HepG2 (cell line): Measurements from ENCODE around the gene KDM8. TPM values are rescaled to one million over a fixed set of nuclear protein-coding genes. Genes with fewer than 3 reads are reported as not detected.

Experiments used
- ATAC-seq: fragments of 200-7000 bp; cut with Tn5 transposase; 3 replicates; pipeline ENCODE4 v1.9.1; 2020; ENCODE audit warnings: mild to moderate bottlenecking, moderate library complexity
- BruUV-seq: library from RNA; stranded (reverse); fragments of 400-500 nt; replicated peaks from 2 replicates; lab custom pipeline; 2021; lab: Mats Ljungman, UMichigan
- CTCF ChIA-PET: fragments of 300-600 bp; formaldehyde crosslinking; extraction: SDS; loops from one replicate; lab custom pipeline; 2021; ENCODE audit warnings: low total read pairs, inconsistent platforms, low intra/inter-chr PET ratio; lab: Yijun Ruan, JAX
- POLR2A ChIA-PET: fragments of 350-600 bp; sonication (Branson Sonifier 250); formaldehyde crosslinking; loops from one replicate; lab custom pipeline; 2020; ENCODE audit warnings: antibody characterized with exemption, inconsistent platforms; lab: Yijun Ruan, JAX
- DNase-seq: peaks from one replicate; pipeline ENCODE4 v3.0.0-alpha.2; 2015; ENCODE audit warnings: low spot score
- FAIRE-seq: peaks from 3 replicates; lab custom pipeline; 2011; peaks lifted over from hg19 to GRCh38; lab: Jason Lieb, UNC
- H2AFZ ChIP-seq: one replicate; pipeline ENCODE4 v1.6.1; 2011; ENCODE audit warnings: low read length, inconsistent platforms
- H3K27ac ChIP-seq: fragments of 300-600 bp; 3 replicates; pipeline ENCODE4 v1.8.0; 2011; ENCODE audit warnings: mixed run types, mild to moderate bottlenecking, mixed read lengths, low read length, inconsistent platforms; ENCODE audit not compliant: insufficient read depth; ENCODE audit errors: extremely low read length
- H3K27me3 ChIP-seq, 2 experiments: fragments of 200-600 bp in 1 of 2; 2 replicates in 1 of 2; 3 replicates in 1 of 2; pipeline versions ENCODE4 v1.6.0 to v1.8.0; 2011; ENCODE audit warnings: low read length in 2 of 2, mild to moderate bottlenecking in 2 of 2, moderate library complexity in 2 of 2, inconsistent platforms in 1 of 2; ENCODE audit not compliant: insufficient read depth in 2 of 2, control insufficient read depth in 1 of 2
- H3K36me3 ChIP-seq, 2 experiments: fragments of 200-600 bp in 1 of 2; replicated peaks in 1 of 2; 2 replicates in 1 of 2; 3 replicates in 1 of 2; pipeline versions ENCODE4 v1.5.1 to v1.8.0; 2011; ENCODE audit warnings: low read length in 2 of 2, inconsistent platforms in 1 of 2; ENCODE audit not compliant: insufficient read depth in 2 of 2, control insufficient read depth in 1 of 2
- H3K4me1 ChIP-seq: 2 replicates; pipeline ENCODE4 v1.5.1; 2012; ENCODE audit warnings: low read length, inconsistent platforms; ENCODE audit not compliant: insufficient read depth
- H3K4me2 ChIP-seq: 2 replicates; pipeline ENCODE4 v1.6.0; 2011; ENCODE audit warnings: low read depth, low read length, inconsistent platforms
- H3K4me3 ChIP-seq, 3 experiments: fragments of 200-600 bp in 1 of 3; sonication (generic), shearing (Covaris generic) in 1 of 3; replicated peaks in 1 of 3; 2 replicates each; pipeline ENCODE4 v1.5.1; 2011 to 2016; ENCODE audit warnings: low read length in 3 of 3, inconsistent platforms in 2 of 3, low read depth in 2 of 3, mild to moderate bottlenecking in 2 of 3, control low read depth in 1 of 3, mixed read lengths in 1 of 3; ENCODE audit not compliant: insufficient read depth in 1 of 3
- H3K79me2 ChIP-seq: one replicate; pipeline ENCODE4 v1.6.1; 2011; ENCODE audit warnings: low read length, inconsistent platforms; ENCODE audit not compliant: insufficient read depth
- H3K9ac ChIP-seq: 2 replicates; pipeline ENCODE4 v1.6.0; 2011; ENCODE audit warnings: mild to moderate bottlenecking, low read depth, low read length, inconsistent platforms; ENCODE audit not compliant: insufficient read depth
- H3K9me3 ChIP-seq: 2 replicates; pipeline ENCODE4 v1.5.1; 2012; ENCODE audit warnings: mild to moderate bottlenecking, low read length
- H4K20me1 ChIP-seq: 2 replicates; pipeline ENCODE4 v1.6.0; 2011; ENCODE audit warnings: inconsistent platforms, mild to moderate bottlenecking, low read length, moderate library complexity; ENCODE audit not compliant: insufficient read depth
- EHMT2 ChIP-seq: fragments of 200-600 bp; sonication (generic); IDR thresholded peaks from 2 replicates; pipeline ENCODE4 v1.7.0; 2017; ENCODE audit warnings: antibody characterized with exemption, low read depth, low read length, borderline replicate concordance
- KDM4B ChIP-seq: sonication (generic); formaldehyde crosslinking; IDR thresholded peaks from 2 replicates; pipeline ENCODE4 v1.4.0; 2020; ENCODE audit warnings: missing genetic modification reagents
- KLF11 ChIP-seq: IDR thresholded peaks from 2 replicates; pipeline ENCODE4 v1.6.1; 2016; ENCODE audit warnings: missing compliant biosample characterization
- KLF6 ChIP-seq: IDR thresholded peaks from 2 replicates; pipeline ENCODE4 v1.8.0; 2016; ENCODE audit warnings: missing biosample characterization, missing genetic modification reagents
- KLF9 ChIP-seq: IDR thresholded peaks from 2 replicates; pipeline ENCODE4 v1.6.1; 2016; ENCODE audit warnings: low read depth
- LCORL ChIP-seq, 2 experiments: fragments of 450-650 bp in 1 of 2; sonication (generic) in 1 of 2; formaldehyde crosslinking in 1 of 2; IDR thresholded peaks; 2 replicates each; pipeline versions ENCODE4 v1.5.0 to v1.6.1; 2017 to 2020; ENCODE audit warnings: antibody characterized with exemption in 1 of 2, missing genetic modification reagents in 1 of 2
- MAF1 ChIP-seq: sonication (generic); formaldehyde crosslinking; IDR thresholded peaks from 2 replicates; pipeline ENCODE4 v1.5.0; 2020; ENCODE audit warnings: missing genetic modification reagents, borderline replicate concordance
- MED1 ChIP-seq: sonication (generic); formaldehyde crosslinking; IDR thresholded peaks from 2 replicates; pipeline ENCODE4 v1.4.0; 2020; ENCODE audit warnings: missing genetic modification reagents
- NKX3-1 ChIP-seq: sonication (generic); formaldehyde crosslinking; IDR thresholded peaks from 2 replicates; pipeline ENCODE4 v1.5.0; 2020; ENCODE audit warnings: missing genetic modification reagents
- RFX5 ChIP-seq: IDR thresholded peaks from 2 replicates; pipeline ENCODE4 v1.6.1; 2011; ENCODE audit warnings: low read depth, low read length, improper control_type of control experiment
- SRF ChIP-seq: IDR thresholded peaks from 2 replicates; pipeline ENCODE4 v1.6.1; 2011; ENCODE audit warnings: mild to moderate bottlenecking, low read depth, low read length, moderate library complexity
- TAF15 ChIP-seq: fragments of 200-400 bp; formaldehyde crosslinking; IDR thresholded peaks from one replicate; pipeline ENCODE4 v1.6.1; 2018; ENCODE audit warnings: mild to moderate bottlenecking, low read depth, low read length; ENCODE audit not compliant: poor library complexity, severe bottlenecking
- ZNF781 ChIP-seq: sonication (generic); formaldehyde crosslinking; IDR thresholded peaks from 2 replicates; pipeline ENCODE4 v1.5.1; 2020; ENCODE audit warnings: borderline replicate concordance, mild to moderate bottlenecking, missing genetic modification reagents; ENCODE audit errors: not compliant biosample characterization
- ZNF83 ChIP-seq: sonication (generic); formaldehyde crosslinking; IDR thresholded peaks from 2 replicates; pipeline ENCODE4 v1.4.0; 2020; ENCODE audit warnings: missing genetic modification reagents, mild to moderate bottlenecking, borderline replicate concordance
- ZSCAN12 ChIP-seq: sonication (generic); formaldehyde crosslinking; IDR thresholded peaks from 2 replicates; pipeline ENCODE4 v1.9.0; 2021; ENCODE audit warnings: mild to moderate bottlenecking, missing genetic modification reagents
- ZSCAN31 ChIP-seq: sonication (generic); formaldehyde crosslinking; IDR thresholded peaks from 2 replicates; pipeline ENCODE4 v1.5.0; 2020; ENCODE audit warnings: low read depth, mild to moderate bottlenecking, missing genetic modification reagents
- WGBS: methylation state at CpG from one replicate; pipeline ENCODE4 v1.1.6; 2017; ENCODE audit warnings: low lambda C conversion rate; 5-methylcytosine and 5-hydroxymethylcytosine counted together
- in situ Hi-C: cut with HindIII; loops from 2 replicates; pipeline ENCODE4 v1.10.0; 2017; ENCODE audit warnings: low pct_unique_long_range_greater_than_20kb; ENCODE audit not compliant: extremely low pct_ligation_motif_present
- intact Hi-C: fragments of 100-400 bp; cut with micrococcal nuclease; formaldehyde crosslinking; loops from one replicate; pipeline ENCODE4 v1.10.0; 2022; ENCODE audit not compliant: unreplicated experiment
- polyA plus RNA-seq, 8 experiments: library from polyadenylated mRNA; depleted of rRNA in 3 of 8; stranded (reverse) in 7 of 8; unstranded in 1 of 8; fragments of >200 nt; fragmentation: Illumina TruSeq in 4 of 8; extraction: Trizol in 4 of 8; gene quantifications; 2 replicates each; pipeline versions ENCODE4 v1.2.1 to v1.2.3, GENCODE V29; 2011 to 2016; ENCODE audit warnings: low read depth in 4 of 8, missing spikeins in 1 of 8, mixed read lengths in 1 of 8; ENCODE audit not compliant: insufficient read depth in 1 of 8
- total RNA-seq, 5 experiments: library from RNA; depleted of rRNA; stranded (reverse); fragments of >200 nt; fragmentation: Illumina TruSeq; extraction: Trizol; gene quantifications; 2 replicates each; pipeline ENCODE4 v1.2.3, GENCODE V29; 2016; ENCODE audit warnings: low read depth in 1 of 5
- TF ChIP-seq, protein P1 (sequence below): conservative IDR thresholded peaks from 2 replicates; pipeline ENCODE4 v1.6.1; 2018; ENCODE audit warnings: missing genetic modification reagents
- TF ChIP-seq, protein P2 (sequence below): sonication (generic); formaldehyde crosslinking; IDR thresholded peaks from 2 replicates; pipeline ENCODE4 v1.4.0; 2020; ENCODE audit warnings: mild to moderate bottlenecking, missing genetic modification reagents
- TF ChIP-seq, protein P3 (sequence below): sonication (generic); formaldehyde crosslinking; IDR thresholded peaks from 2 replicates; pipeline ENCODE4 v1.8.0; 2022; ENCODE audit warnings: mild to moderate bottlenecking, missing genetic modification reagents, moderate library complexity
- TF ChIP-seq, protein P4 (sequence below): sonication (generic); formaldehyde crosslinking; IDR thresholded peaks from 2 replicates; pipeline ENCODE4 v1.4.0; 2020; ENCODE audit warnings: missing genetic modification reagents

The KDM8 gene
- total and polyA plus RNA-seq, 2 of the 13 experiments (the other 11 are each of a cell fraction or from before 2014, with no cell fraction given), result 3.3 to 8.6 TPM

DNA sequence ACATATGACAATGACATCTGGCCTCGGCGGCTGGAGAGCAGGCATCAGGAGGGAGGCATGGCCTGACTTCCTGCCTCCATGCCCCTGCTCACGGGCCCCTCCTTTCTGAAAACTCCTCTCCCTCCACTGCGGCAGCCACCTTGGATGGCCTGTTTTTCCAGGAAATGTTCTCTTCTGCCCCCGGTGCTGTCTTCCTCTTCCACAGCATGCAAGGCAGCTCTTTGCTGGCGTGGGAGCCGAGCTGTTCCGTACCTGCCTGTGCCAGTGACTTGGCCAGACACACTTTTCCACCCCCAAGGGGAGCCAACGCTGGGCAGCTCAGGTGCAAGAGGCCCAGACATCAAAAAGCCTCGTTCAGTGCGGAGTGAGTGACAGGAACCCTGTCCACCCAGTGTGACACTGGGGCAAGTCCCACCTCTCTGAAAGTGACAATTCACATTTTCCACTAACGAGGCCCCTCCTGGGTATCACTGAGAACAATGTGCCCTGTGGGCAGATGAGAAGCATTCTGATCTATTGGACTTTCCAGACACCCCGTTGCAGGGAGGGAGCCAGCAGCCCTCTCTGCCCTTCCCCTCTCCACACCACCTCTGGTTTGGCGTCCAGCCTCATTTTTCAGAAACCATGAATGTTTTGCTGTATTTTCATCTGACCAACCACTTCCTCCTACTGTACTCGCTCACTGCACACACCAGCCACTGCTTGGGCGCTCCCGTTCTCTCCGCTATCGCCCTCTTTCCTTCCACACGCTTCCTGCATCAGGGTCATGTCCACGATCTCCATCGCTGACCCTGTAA, 34.1 kb downstream of the KDM8 start:
- Histone ChIP-seq H3K9ac (no peak overlapping the region), H3K79me2 (peaks cover 1% of the 10 kb centered on the region), H3K27ac (no peak overlapping the region), H3K4me2 (no peak overlapping the region), H2AFZ (no peak overlapping the region), H3K4me3 (no peak overlapping the region), H3K9me3 (no peaks in the 10 kb centered on the region)
- BruUV-seq, result no TSS peak
- WGBS, result 89% methylated on average over 22 of the region's 22 CpGs
- ATAC-seq, result no peak
- no peak for DNase-seq
- CTCF ChIA-PET, result no interaction called here
- no peak for FAIRE-seq
- TF ChIP-seq ZSCAN31 (CRISPR knock-in tag) (no peak), KLF6 (CRISPR knock-in tag) (no peak), KLF11 (CRISPR knock-in tag) (no peak), KDM4B (CRISPR knock-in tag) (no peak), EHMT2 (no peak), NKX3-1 (CRISPR knock-in tag) (no peak), MAF1 (CRISPR knock-in tag) (no peak), KLF9 (CRISPR knock-in tag) (no peak), ZSCAN12 (CRISPR knock-in tag) (no peak), MED1 (CRISPR knock-in tag) (no peak), ZNF83 (no peak), ZNF781 (CRISPR knock-in tag) (no peak), LCORL (IDR thresholded peaks at IDR 0.05) (no peak), LCORL (CRISPR knock-in tag; IDR thresholded peaks at IDR 0.05) (no peak), RFX5 (no peak), SRF (no peak), TAF15 (no peak)
- TF ChIP-seq, protein P1, sequence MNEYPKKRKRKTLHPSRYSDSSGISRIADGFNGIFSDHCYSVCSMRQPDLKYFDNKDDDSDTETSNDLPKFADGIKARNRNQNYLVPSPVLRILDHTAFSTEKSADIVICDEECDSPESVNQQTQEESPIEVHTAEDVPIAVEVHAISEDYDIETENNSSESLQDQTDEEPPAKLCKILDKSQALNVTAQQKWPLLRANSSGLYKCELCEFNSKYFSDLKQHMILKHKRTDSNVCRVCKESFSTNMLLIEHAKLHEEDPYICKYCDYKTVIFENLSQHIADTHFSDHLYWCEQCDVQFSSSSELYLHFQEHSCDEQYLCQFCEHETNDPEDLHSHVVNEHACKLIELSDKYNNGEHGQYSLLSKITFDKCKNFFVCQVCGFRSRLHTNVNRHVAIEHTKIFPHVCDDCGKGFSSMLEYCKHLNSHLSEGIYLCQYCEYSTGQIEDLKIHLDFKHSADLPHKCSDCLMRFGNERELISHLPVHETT, result no peak
- TF ChIP-seq, protein P2, sequence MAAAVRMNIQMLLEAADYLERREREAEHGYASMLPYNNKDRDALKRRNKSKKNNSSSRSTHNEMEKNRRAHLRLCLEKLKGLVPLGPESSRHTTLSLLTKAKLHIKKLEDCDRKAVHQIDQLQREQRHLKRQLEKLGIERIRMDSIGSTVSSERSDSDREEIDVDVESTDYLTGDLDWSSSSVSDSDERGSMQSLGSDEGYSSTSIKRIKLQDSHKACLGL, result no peak
- TF ChIP-seq, protein P3, sequence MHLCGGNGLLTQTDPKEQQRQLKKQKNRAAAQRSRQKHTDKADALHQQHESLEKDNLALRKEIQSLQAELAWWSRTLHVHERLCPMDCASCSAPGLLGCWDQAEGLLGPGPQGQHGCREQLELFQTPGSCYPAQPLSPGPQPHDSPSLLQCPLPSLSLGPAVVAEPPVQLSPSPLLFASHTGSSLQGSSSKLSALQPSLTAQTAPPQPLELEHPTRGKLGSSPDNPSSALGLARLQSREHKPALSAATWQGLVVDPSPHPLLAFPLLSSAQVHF (CRISPR knock-in tag), result no peak
- TF ChIP-seq, protein P4, sequence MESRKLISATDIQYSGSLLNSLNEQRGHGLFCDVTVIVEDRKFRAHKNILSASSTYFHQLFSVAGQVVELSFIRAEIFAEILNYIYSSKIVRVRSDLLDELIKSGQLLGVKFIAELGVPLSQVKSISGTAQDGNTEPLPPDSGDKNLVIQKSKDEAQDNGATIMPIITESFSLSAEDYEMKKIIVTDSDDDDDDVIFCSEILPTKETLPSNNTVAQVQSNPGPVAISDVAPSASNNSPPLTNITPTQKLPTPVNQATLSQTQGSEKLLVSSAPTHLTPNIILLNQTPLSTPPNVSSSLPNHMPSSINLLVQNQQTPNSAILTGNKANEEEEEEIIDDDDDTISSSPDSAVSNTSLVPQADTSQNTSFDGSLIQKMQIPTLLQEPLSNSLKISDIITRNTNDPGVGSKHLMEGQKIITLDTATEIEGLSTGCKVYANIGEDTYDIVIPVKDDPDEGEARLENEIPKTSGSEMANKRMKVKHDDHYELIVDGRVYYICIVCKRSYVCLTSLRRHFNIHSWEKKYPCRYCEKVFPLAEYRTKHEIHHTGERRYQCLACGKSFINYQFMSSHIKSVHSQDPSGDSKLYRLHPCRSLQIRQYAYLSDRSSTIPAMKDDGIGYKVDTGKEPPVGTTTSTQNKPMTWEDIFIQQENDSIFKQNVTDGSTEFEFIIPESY (CRISPR knock-in tag), result no peak
- TF ChIP-seq, all 625 proteins: peak for 0
- peaks cover 10 to 27% of the 10 kb centered on the region in 2 experiments for H3K36me3 ChIP-seq
- in situ Hi-C loops, result no loop called here
- POLR2A ChIA-PET, result interaction anchor here (2.0 kb wide), 1 partner anchor 34 kb away, joined by 4 read pairs; the partner anchor contains the start of gene KDM8
- H3K27me3 ChIP-seq, result no peaks in the 10 kb centered on the region
- intact Hi-C loops, result no loop called here
- no peaks in the 10 kb centered on the region for H4K20me1 ChIP-seq
- H3K4me1 ChIP-seq, result peaks cover 2% of the 10 kb centered on the region
